GM12878 (cell line): ENCODE measurements around the gene PIRT.

Experiments
- JUND ChIP-seq: IDR thresholded peaks from 2 replicates; pipeline ENCODE4 v1.6.1; 2012; ENCODE audit warnings: low read depth, mild to moderate bottlenecking, low read length, improper control_type of control experiment, moderate library complexity
- NFYB ChIP-seq: IDR thresholded peaks from 2 replicates; pipeline ENCODE4 v1.6.1; 2011; ENCODE audit warnings: low read depth, mild to moderate bottlenecking, low read length, improper control_type of control experiment, moderate library complexity; ENCODE audit not compliant: insufficient read depth
- YY1 ChIP-seq: IDR thresholded peaks from 2 replicates; pipeline ENCODE4 v1.6.1; 2011; ENCODE audit warnings: low read depth, mild to moderate bottlenecking, low read length

- no peak for TF ChIP-seq NFYB
- TF ChIP-seq JUND, result no peak
- no peak for TF ChIP-seq YY1
Observed at GRCh38 chr17:10837921-10838320, at the start of gene PIRT.
